ENCODE measurements around the gene COLGALT1. TPM values are rescaled to one million over a fixed set of nuclear protein-coding genes. Genes with fewer than 3 reads are reported as not detected.

Gene COLGALT1
- total RNA-seq, 4 donors from 2014 or later, result 38.6 to 78.6 (median 54.7) TPM

DNA sequence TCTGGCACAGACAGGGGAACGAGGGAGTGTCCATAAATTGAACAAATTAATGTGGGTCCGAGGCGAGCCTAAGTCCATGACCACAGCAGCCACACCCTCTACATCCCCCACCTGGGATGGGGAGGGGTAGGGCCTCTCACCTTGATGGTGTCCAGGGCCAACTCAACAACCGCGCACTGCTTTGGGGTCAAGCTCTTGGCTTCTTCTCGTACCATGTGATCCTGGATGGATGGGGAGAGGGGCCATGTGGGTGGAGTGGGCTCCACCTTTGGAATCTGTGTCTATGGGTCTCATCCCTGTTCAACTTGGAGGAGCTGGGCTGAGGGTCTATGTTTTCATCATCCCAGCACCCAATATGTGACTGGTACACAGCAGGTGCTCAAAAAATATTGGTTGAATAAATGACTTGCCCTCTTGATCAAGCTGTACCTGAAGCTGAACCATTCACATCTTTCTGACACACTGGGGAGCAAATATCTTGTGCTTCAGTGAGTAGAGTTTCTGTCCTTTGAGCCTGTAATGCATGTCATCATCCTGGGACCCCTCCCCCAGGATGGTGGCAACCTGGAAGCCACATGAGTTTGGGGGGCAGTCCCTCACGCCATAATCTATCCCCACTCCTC is 62.9 kb downstream of the COLGALT1 start:
- Histone ChIP-seq H3K4me3 (no peak overlapping the region), H3K27me3 (peaks cover 29% of the 10 kb centered on the region), H3K36me3 (no peaks in the 10 kb centered on the region), H3K27ac (no peak overlapping the region), H3K9me3 (no peaks in the 10 kb centered on the region), H3K4me1 (no peaks in the 10 kb centered on the region)
- intact Hi-C loops (cut with DNase I; ENCODE audit: low total_unique reads), result no loop called here
- in situ Hi-C loops (cut with MboI; ENCODE audit: low pct_ligation_motif_present in 1 of 4, low pct_unique_long_range_greater_than_20kb in 1 of 4, low sequenced_read_pairs in 3 of 4), result no loop called here
- DNase-seq, result no peak
- TF ChIP-seq, protein P1, sequence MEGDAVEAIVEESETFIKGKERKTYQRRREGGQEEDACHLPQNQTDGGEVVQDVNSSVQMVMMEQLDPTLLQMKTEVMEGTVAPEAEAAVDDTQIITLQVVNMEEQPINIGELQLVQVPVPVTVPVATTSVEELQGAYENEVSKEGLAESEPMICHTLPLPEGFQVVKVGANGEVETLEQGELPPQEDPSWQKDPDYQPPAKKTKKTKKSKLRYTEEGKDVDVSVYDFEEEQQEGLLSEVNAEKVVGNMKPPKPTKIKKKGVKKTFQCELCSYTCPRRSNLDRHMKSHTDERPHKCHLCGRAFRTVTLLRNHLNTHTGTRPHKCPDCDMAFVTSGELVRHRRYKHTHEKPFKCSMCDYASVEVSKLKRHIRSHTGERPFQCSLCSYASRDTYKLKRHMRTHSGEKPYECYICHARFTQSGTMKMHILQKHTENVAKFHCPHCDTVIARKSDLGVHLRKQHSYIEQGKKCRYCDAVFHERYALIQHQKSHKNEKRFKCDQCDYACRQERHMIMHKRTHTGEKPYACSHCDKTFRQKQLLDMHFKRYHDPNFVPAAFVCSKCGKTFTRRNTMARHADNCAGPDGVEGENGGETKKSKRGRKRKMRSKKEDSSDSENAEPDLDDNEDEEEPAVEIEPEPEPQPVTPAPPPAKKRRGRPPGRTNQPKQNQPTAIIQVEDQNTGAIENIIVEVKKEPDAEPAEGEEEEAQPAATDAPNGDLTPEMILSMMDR (IDR thresholded peaks at IDR 0.05), result no peak
- TF ChIP-seq POLR2A (IDR thresholded peaks at IDR 0.05) (no peak), EP300 (IDR thresholded peaks at IDR 0.05; ENCODE audit: low read depth) (no peak)
- WGBS, 2 donors (ENCODE audit: low coverage in 1 of 2), result 71% methylated on average over 4 of the region's 7 CpGs; no CpG with 5 or more reads in 1 of the 2 donors

DNA sequence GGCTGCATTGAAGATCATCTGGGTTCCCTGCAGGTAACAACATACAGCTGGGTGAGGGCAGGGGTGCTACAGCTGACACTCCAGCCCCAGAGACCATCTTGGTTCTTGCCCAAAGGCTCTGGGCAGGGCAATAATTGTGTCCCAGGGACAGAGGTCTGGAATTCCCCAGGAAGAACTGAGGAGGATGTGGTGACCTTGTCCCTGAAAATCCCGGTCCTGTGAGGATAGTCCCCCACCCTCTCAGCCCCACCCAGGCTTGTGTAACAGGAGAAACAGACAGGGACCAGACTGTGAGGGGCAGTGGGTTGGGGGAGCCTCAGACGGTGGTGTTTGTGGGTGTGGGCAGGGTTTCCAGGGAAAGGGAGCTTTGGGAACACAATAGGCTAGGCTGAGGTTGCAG is 63.5 kb downstream of the COLGALT1 start:
- Histone ChIP-seq H3K4me3 (no peak overlapping the region), H3K27ac (no peak overlapping the region), H3K4me1 (no peaks in the 10 kb centered on the region), H3K9me3 (no peaks in the 10 kb centered on the region), H3K36me3 (no peaks in the 10 kb centered on the region), H3K27me3 (peaks cover 29% of the 10 kb centered on the region)
- in situ Hi-C loops (cut with MboI; ENCODE audit: low pct_ligation_motif_present in 1 of 4, low pct_unique_long_range_greater_than_20kb in 1 of 4, low sequenced_read_pairs in 3 of 4) (no loop called here), intact Hi-C loops (cut with DNase I; ENCODE audit: low total_unique reads) (no loop called here)
- WGBS, 2 donors (ENCODE audit: low coverage in 1 of 2), result 4% methylated on average over 2 of the region's 2 CpGs; no CpG with 5 or more reads in 1 of the 2 donors
- TF ChIP-seq POLR2A (IDR thresholded peaks at IDR 0.05) (no peak), POLR2AphosphoS5 (IDR thresholded peaks at IDR 0.05) (no peak), EP300 (IDR thresholded peaks at IDR 0.05; ENCODE audit: low read depth) (no peak)
- TF ChIP-seq, protein P1 (IDR thresholded peaks at IDR 0.05), result no peak
- DNase-seq, result no peak

DNA sequence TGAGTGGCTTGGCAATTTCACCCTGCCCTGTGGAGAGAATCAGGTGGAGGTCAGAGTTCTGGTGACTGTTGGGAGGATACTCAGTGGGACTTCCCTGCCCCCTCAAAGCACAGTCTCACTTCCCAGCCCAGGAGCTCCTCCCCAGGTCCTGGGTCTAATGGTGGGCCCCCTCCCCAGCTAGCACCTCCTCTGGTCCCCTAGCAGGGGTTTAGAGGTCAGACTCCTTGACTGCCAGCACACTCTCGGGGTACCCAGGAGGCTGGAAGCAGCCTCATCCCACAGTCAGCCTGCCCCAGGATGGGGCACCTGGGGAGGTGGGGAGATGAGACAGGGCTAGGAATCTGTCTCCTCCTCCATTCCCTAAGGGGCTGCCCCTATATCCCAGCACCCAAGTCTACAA is 65.2 kb downstream of the COLGALT1 start:
- 50% methylated on average over 1 of the region's 1 CpG; no CpG with 5 or more reads in 1 of the 2 donors for WGBS, 2 donors (ENCODE audit: low coverage in 1 of 2)
- H3K36me3 ChIP-seq, result no peaks in the 10 kb centered on the region
- intact Hi-C loops (cut with DNase I; ENCODE audit: low total_unique reads) (no loop called here), in situ Hi-C loops (cut with MboI; ENCODE audit: low pct_ligation_motif_present in 1 of 4, low pct_unique_long_range_greater_than_20kb in 1 of 4, low sequenced_read_pairs in 3 of 4) (no loop called here)
- H3K27ac ChIP-seq, result no peak overlapping the region
- H3K27me3 ChIP-seq, result peaks cover 14% of the 10 kb centered on the region
- no peaks in the 10 kb centered on the region for H3K9me3 ChIP-seq
- no peaks in the 10 kb centered on the region for H3K4me1 ChIP-seq
- TF ChIP-seq POLR2A (IDR thresholded peaks at IDR 0.05) (no peak), POLR2AphosphoS5 (IDR thresholded peaks at IDR 0.05) (no peak), EP300 (IDR thresholded peaks at IDR 0.05; ENCODE audit: low read depth) (no peak)
- H3K4me3 ChIP-seq, result no peak overlapping the region
- DNase-seq, result no peak

DNA sequence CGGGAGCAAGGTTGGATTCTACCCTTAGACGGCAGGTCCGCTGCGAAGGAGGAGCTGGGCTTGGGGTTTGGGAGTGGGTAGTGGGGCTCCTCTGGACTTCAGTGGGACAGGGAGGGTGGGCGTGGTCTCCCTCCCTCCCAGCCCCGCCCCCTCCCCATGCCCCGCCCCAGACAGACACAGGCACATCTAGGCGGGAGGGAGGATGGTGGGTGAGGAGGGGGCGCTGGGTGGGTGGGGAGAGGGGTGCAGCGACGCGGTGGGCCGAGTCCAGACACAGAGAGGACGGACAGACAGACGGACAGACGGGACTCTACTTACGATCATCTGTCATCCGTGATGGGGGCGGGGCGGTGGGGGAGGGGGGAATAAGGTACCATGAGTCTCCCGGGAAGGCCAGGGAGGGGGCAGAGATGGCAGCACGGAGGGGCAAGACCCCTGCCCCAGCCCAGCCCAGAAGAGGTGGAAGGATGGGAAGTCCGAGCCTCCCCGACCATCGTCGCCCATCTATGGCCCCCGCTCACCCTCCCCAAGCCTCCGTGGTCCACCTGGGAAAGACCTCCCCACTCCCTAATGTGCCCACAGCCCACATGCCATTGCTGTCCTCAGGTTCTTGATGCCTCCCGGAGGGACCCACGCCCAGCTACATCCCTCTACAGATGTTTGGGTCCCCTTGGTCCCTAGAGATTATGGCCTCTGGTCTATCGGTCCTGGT is 67.9 kb downstream of the COLGALT1 start:
- in situ Hi-C loops (cut with MboI; ENCODE audit: low pct_ligation_motif_present in 1 of 4, low pct_unique_long_range_greater_than_20kb in 1 of 4, low sequenced_read_pairs in 3 of 4), result no loop called here
- no peaks in the 10 kb centered on the region for H3K27me3 ChIP-seq
- no peaks in the 10 kb centered on the region for H3K36me3 ChIP-seq
- no peak for DNase-seq
- H3K27ac ChIP-seq, result no peak overlapping the region
- no peak overlapping the region for H3K4me3 ChIP-seq
- intact Hi-C loops (cut with DNase I; ENCODE audit: low total_unique reads), result no loop called here
- no peaks in the 10 kb centered on the region for H3K4me1 ChIP-seq
- 85% methylated on average over 27 of the region's 31 CpGs; no CpG with 5 or more reads in 1 of the 2 donors for WGBS, 2 donors (ENCODE audit: low coverage in 1 of 2)
- H3K9me3 ChIP-seq, result no peaks in the 10 kb centered on the region
- TF ChIP-seq POLR2AphosphoS5 (IDR thresholded peaks at IDR 0.05), result no peak
- TF ChIP-seq EP300 (IDR thresholded peaks at IDR 0.05; ENCODE audit: low read depth), result no peak
- TF ChIP-seq, protein P1 (IDR thresholded peaks at IDR 0.05), result no peak
- TF ChIP-seq POLR2A (IDR thresholded peaks at IDR 0.05), result no peak

All from transverse colon (tissue), 4 donors.